ENCODE measurements around the gene YY1.

GRCh38 chr14:100241279-100241678, 2.3 kb downstream of the YY1 start:
- TF ChIP-seq MAX (IDR thresholded peaks at IDR 0.05) (no peak), CTCF (IDR thresholded peaks at IDR 0.05) (no peak), ESRRA (IDR thresholded peaks at IDR 0.05; ENCODE audit: borderline replicate concordance, low read length) (no peak), RAD21 (conservative IDR thresholded peaks at IDR 0.05 in 1 of 2, IDR thresholded peaks at IDR 0.05 in 1 of 2) (no peak), JUNB (IDR thresholded peaks at IDR 0.05) (no peak), SREBF2 (IDR thresholded peaks at IDR 0.05) (no peak), POLR2A (IDR thresholded peaks at IDR 0.05; ENCODE audit: low read length) (no peak), SMC3 (IDR thresholded peaks at IDR 0.05) (no peak), JUN (IDR thresholded peaks at IDR 0.05) (no peak), ZSCAN20 (CRISPR knock-in tag; IDR thresholded peaks at IDR 0.05) (no peak), HDAC2 (IDR thresholded peaks at IDR 0.05) (no peak), POLR2AphosphoS2 (conservative IDR thresholded peaks at IDR 0.05; ENCODE audit: low read length) (no peak), EP300 (IDR thresholded peaks at IDR 0.05) (no peak), RNF2 (IDR thresholded peaks at IDR 0.05; ENCODE audit: borderline replicate concordance, low read depth) (no peak)

All from A549 (cell line).